Fibroblast of the aortic adventitia (primary cell): ENCODE data around the gene MCC. TPM values are rescaled to one million over a fixed set of nuclear protein-coding genes. Genes with fewer than 3 reads are reported as not detected.

Experiments
- DNase-seq: peaks from one replicate; pipeline ENCODE4 v3.0.0-alpha.2; 2010; ENCODE audit warnings: low read depth
- H3K4me3 ChIP-seq: 2 replicates; pipeline ENCODE4 v1.5.1; 2011; ENCODE audit warnings: low read depth, mild to moderate bottlenecking, control low read depth, low read length, moderate library complexity
- CTCF ChIP-seq: IDR thresholded peaks from 2 replicates; pipeline ENCODE4 v1.5.1; 2011; ENCODE audit warnings: mild to moderate bottlenecking, low read length, control low read depth, inconsistent platforms; ENCODE audit not compliant: insufficient read depth
- total RNA-seq: library from RNA; depleted of rRNA; stranded (reverse); fragments of >200 nt; gene quantifications from 2 replicates; pipeline ENCODE4 v1.2.3, GENCODE V29; 2012; ENCODE audit warnings: low replicate concordance

MCC gene
- total RNA-seq, 1 donor, result 62.4 TPM

DNA sequence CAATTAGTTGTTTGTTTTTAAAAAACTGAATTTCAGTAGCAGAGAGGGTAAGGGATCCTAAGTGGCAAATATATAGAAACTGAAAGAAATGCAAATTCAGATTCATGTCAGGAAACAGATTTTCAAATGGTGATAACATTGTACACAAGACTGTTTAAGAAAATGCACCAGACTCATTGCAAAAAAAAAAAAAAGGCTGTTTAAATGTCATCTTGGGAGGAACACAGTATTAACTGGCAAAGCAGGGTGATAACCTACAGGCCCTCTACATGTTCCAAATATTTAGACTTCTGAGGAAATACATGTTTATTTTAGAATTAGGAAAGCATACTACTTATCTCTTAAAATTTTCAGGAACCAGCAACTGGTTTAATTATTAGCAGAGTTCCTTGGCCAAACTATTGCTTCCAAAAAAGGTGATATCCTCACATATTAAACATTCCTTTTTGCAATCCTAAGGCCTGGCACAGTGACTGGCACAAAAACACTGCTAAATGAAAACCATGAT is 167.9 kb downstream of the MCC start:
- TF ChIP-seq CTCF, result no peak
- DNase-seq, result no peak

DNA sequence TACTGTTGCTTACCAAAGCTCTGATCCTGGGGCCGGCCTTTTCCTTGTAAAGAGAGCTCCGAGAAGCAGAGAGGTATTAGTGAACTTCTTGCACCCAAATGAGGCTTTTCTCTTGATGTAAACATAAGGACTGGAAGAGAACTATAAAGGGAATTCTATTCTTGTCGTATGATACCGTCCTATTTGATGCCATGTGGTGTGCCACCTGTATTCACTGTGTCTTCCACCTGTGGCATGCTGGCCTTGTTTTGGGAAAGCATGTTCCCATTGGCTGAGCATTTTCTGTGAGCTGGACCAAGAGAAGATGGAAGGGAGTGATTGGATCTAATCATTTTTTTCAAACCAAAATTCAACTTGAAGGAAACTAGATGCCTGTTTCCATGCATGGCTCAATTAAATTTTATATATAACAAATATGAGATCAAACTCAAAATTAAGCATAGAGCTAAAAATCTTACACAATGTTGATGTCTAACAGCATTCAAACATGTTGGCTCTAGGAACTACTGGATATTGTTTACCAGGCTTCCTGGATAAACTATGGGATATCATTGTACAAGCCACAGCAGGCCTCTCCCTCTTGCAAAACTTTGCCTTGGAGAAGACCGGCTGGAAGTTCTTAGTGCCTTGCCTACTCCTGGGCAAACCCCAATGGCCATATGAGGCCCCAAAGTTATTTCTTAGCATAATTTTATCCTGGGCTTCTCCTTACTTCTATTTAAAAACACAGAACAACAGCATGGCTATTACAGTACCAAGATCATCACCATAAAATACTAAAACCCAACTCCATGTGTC is 168.8 kb downstream of the MCC start:
- no peak for TF ChIP-seq CTCF
- DNase-seq, result no peak
- no peak overlapping the region for H3K4me3 ChIP-seq

More for the DNA sequence above, 167.9 kb downstream of the MCC start:
- H3K4me3 ChIP-seq, result no peak overlapping the region

DNA sequence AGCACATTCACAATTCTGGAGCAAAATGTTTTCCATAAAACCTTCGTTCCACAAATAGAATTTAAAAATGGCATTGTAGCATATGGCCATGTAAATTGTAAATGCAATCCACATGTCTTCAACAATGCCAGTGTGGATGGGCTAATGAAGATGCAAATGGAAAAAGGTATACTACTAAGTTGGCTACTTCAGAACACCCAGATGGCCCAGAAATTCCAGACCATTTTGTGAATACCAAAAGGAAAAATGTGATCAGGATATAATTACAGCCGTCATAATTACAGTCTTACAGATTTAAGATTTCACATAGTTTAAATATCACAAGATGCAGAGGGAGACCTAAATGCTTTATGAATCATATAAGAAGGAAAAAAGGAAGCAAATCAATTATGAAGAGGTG is 170.6 kb downstream of the MCC start:
- no peak for TF ChIP-seq CTCF
- DNase-seq, result no peak
- H3K4me3 ChIP-seq, result no peak overlapping the region

- no peak overlapping the region for H3K4me3 ChIP-seq
- DNase-seq, result no peak
- TF ChIP-seq CTCF, result no peak
These were observed 177.0 kb downstream of the MCC start for GRCh38 chr5:113311301-113311700.

DNA sequence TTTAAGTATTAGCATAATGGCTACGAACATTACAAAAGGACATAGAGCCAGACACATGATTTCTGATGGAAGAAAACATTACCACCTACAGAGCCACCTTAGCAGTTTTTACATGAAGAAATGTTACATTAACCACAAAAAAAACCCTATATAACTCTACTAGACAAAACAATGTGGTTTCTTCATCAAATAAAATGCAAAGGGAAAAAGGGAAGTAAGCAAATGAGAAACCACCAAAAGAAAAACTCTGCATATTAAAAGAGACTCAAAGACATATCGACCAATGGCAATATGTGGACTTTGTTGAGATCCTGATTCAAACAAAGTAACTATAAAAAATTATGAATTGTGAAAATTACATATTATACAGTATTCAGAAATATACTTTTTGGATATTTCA is 186.1 kb downstream of the MCC start:
- no peak for TF ChIP-seq CTCF
- no peak overlapping the region for H3K4me3 ChIP-seq
- DNase-seq, result no peak

DNA sequence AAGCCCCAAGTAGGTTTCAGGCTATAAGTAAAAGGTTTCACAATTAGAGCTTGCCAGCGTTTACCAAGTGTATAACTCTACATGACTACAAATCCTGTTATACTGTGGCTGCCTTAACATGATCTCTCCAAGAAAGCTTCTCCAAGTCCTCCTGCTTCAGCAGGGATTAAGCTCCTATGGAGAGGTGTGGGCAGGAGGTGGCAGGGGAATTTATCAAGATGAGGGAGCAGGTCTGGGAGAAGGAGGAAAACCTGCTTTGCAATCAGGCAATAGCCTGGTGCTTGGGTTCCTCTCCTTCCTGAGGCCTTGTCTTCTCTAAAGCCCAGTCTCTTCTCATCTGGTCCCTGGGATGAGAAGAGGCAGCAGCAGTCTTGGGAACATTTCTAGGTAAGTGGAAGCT is 188.7 kb downstream of the MCC start:
- H3K4me3 ChIP-seq, result no peak overlapping the region
- TF ChIP-seq CTCF, result no peak
- DNase-seq, result no peak
